ENCODE data around the gene FEM1C.

DNA sequence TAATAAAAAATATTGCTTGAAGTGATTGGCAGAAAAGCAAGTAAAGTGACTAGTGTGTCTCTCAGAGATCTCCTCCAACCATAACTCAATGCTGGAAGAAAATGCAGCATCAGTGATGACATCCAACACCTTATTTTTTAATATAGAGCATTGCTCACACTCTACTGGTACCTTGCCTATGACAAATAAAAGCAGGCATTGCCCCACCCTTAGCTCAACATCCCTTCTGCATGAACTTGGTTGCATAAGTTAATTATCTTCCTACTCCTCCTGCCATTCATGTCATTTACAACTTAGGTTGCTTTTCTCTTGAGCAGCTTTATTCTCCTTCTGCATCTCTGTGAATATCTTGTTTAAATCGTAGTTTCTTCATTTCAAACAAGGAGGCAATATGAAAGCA is 41.2 kb downstream of the FEM1C start:
- TF ChIP-seq POLR2A (IDR thresholded peaks at IDR 0.05), result no peak
- TF ChIP-seq, protein P1, sequence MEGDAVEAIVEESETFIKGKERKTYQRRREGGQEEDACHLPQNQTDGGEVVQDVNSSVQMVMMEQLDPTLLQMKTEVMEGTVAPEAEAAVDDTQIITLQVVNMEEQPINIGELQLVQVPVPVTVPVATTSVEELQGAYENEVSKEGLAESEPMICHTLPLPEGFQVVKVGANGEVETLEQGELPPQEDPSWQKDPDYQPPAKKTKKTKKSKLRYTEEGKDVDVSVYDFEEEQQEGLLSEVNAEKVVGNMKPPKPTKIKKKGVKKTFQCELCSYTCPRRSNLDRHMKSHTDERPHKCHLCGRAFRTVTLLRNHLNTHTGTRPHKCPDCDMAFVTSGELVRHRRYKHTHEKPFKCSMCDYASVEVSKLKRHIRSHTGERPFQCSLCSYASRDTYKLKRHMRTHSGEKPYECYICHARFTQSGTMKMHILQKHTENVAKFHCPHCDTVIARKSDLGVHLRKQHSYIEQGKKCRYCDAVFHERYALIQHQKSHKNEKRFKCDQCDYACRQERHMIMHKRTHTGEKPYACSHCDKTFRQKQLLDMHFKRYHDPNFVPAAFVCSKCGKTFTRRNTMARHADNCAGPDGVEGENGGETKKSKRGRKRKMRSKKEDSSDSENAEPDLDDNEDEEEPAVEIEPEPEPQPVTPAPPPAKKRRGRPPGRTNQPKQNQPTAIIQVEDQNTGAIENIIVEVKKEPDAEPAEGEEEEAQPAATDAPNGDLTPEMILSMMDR (IDR thresholded peaks at IDR 0.05), result no peak

Measured in lower leg skin (tissue), 3 donors.